Endothelial cell of hepatic sinusoid (primary cell): ENCODE data around the gene SLC28A1.
"Not testable (repeated sequence)": the region's sequence is repeated elsewhere in the genome, so short reads cannot be mapped to it uniquely, and the experiment has no call there.

ENCODE experiments used
- in situ Hi-C: cut with HindIII; loops from 2 replicates; pipeline ENCODE4 v1.10.0; 2017; ENCODE audit warnings: low sequenced_read_pairs

Gene SLC28A1

DNA sequence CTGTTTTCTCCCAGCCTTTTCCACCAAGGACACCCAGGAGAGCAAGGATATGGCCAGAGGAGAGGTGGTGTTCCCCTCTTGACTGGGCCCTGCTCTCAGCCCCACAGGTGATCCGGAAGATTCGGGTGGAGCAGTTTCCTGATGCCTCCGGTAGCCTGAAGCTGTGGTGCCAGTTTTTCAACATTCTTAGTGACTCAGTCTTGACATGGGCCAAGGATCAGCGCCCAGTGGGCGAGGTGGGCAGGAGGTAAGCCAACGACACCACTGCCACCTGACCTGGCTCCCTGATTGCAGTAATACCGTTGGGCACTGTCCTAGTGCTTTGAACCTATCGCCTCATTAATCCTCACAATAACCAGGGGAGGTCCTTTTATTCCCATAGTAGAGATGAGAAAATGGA is 25.3 kb upstream of the SLC28A1 start:
- in situ Hi-C loops: no loop called here

DNA sequence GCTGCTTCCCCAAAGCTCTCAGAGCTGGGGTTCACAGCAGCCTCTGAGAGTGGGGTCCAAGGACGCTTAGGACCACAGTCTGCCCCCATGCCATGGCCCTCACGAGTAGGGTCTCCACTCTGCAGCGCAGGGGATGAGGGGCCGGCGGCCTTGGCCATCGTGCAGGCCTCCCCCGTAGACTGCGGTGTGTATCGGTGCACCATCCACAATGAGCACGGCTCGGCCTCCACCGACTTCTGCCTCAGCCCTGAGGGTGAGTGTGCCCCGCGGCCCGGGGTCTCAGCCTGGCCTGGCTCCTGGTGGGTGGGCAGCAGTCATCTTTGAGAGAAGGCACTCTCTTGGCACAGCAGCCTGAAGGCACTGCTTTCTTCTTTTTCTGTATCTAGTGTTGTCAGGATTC is 24.8 kb upstream of the SLC28A1 start:
- in situ Hi-C loops: no loop called here

DNA sequence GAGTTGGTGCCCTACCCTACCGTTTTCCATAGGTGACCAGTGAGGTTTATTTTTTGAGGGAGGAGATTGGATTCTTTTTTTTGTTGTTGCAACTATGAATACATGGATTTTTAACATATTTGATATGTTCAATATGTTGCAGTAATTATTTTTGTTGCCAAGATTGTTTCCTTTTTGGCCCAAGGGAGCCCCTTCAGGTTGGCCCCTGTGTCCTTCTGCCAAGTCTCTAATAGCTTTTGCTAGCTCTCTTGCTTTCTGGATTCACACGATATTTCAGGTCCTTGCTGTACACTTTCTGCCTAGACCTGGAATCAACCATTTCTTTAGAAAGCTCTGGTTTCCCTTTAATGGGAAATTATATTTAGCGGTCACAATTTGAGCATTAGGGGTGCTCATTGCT is 22.7 kb upstream of the SLC28A1 start:
- in situ Hi-C loops: no loop called here

DNA sequence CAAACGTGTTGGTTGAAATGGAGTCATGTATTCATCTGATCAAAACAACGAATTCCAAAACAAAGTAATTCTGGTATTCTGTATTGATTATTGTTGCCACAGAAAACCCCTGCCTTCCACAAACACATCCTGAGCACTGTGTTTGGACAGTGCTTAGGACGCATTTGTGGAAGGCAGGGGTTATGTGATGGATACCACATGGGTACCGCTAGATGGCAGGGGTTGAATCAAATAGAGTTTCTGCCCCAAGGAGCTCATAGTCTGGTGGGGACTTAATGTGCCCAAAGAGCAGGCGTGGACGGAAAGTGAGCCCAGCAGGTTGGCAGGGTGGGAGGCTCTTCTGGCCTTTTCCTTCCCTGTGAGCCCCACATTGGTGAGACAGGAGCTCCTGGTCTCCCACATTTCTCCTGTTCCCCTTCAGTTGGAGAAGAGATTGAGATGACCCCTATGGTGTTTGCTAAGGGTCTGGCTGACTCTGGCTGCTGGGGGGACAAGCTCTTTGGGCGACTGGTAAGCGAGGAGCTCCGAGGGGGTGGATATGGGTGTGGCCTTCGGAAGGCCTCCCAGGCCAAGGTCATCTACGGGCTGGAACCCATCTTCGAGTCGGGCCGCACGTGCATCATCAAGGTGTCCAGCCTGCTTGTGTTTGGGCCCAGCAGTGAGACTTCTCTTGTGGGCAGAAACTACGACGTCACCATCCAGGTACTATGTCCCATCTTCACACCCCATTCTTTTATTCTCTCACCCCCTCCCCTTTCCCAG is 22.1 kb upstream of the SLC28A1 start:
- in situ Hi-C loops: no loop called here

DNA sequence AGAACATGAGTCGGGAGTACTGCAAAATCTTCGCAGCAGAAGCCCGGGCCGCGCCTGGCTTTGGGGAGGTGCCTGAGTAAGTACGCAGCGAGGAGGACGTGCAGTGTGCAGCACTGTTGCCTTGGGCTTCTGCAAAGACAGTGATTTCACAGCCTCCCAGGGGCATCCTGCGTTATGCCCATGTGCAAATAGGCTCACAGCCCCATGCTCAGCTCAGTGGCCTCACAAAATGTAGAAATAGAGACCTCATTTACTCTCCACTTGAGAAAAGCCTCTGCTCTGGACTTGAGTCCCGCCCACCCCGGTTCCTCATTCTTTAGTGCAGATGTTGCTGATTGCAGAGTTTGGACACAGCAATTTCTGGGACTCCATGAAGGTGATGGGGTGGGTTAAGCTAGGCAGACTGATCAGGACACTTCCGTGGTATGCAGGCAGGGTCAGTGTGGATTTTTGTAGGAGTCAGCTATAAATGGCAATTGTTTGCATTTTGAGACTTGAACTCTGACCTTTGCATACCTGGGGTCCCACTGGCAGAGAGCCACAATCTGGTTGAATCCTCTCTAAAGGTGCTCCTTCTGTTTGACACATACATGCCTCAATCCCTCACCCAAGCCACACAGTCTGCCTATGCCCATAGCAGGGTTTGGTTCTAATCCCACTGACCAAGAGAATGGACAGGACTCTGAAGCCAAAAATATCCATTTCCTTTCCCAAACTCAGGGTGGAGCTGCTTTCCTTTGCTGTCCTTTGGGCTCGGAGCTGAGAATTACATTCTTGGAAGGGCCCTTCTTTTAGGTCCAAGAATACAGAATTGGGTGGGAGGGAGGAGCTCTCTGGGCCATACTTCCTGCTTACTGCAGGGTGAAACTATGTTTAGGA is 20.7 kb upstream of the SLC28A1 start:
- in situ Hi-C loops: no loop called here

DNA sequence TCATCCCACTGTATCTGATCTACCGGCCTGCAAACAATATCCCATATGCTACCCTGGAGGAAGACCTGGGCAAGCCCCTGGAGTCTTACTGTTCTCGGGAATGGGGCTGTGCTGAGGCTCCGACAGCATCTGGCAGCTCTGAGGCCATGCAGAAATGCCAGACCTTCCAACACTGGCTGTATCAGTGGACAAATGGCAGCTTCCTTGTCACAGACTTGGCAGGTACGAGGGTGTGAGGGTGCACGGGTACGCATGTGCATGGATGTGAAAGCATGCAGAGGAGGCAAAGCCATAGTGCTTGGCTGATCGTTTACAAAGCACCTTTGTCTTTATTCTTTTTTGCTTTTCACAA is 20.0 kb upstream of the SLC28A1 start:
- in situ Hi-C loops: no loop called here

DNA sequence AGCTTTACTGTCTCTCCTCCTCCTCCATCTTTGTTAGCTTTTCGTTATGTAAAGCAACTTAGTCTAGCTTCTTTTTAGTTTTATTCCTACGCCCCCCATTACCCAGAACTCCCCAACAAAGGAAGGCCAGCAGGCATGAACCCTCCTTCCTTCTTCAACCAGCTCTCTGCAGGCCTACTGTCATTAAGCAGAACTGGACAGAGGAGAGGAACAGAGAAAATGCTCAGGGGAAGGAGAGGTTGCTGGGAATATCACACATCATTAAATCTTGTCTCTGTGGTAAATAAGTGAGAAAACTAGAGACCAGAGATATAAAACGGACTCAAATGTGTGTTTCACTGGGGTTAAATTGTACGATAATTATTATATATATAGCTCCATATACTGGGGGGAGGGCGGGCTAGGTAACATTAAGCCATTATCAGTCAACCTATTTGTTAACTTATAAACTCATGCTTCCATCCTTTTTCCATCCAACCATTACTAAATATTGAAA is 19.3 kb upstream of the SLC28A1 start:
- in situ Hi-C loops: no loop called here

DNA sequence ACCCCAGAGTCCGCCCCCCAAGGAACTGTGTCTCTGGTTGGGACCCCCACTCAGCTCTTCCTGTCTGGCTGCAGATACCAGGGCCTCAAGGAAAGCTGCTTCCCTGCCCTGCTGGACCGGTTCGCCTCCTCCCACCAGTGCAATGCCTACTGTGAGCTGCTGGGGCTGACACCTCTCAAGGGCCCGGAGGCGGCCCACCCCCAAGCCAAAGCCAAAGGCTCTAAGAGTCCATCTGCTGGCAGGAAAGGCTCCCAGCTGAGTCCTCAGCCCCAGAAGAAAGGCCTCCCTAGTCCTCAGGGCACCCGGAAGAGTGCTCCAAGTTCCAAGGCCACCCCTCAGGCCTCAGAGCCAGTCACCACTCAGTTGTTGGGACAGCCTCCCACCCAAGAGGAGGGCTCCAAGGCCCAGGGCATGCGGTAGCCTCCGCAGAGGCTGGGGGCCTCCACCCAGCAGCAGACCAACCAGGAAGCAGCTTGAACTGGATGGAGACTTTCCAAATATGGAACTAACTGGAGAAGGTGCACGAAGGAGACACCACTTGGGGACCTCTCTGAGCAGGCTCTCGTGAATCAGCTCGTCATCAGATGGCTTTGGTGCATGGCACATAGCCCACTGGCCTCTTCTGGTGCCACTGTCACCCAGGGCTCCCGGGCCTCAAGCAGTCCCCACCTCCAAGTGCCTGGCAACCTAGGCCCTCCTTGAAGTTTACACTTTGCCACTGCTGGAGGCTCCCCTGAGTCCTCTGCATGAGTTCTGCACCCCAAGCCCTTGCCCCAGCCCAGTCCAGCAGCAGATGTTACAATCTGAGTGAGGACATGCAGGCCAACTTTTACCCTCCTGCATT is 16.2 kb upstream of the SLC28A1 start:
- in situ Hi-C loops: no loop called here

DNA sequence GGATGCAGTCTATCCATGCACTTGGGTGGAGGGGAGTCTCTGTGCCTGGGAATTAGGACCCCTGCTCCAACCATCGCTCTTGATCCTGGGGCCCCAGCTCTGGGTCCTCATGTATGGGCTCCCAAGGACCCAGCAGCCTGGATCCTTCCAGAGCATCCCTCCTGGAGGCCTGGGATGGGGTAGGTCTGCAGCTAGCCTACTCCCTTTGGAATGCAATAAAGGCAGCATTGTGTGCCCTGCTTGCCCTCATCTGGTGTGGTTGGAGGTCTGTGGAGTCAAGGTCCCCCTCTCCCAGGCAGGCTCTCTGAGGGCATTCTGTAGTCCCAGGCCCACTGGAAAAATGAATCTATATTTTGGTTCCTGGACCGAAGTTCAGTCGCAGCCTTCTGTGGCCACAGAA is 15.0 kb upstream of the SLC28A1 start:
- in situ Hi-C loops: no loop called here

DNA sequence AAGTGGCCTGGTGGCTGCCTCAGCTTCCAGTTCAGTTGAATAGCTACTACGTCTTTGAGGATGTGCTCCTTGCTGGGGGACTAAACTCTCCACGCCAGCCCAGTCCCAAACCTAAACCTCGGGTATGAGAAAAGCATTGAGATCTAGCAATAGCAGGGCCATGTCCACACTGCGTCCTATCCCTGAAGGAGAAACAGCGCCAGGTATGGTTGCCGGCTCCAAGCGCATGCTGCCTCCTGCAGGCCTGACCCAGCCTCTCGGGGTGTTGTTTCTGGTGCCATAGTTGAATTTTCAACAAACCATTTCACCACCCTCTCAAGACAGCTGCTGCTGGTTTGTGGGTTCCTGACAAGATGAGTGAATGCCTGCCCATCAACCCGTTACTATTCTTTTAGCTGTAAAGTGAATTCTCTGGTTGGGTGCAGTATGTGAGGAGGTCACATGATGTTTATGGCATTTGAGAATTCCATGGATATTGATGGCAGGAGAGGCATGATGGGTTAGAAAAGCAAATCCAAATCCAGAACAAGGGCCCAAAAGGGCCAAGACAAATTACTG is 13.0 kb upstream of the SLC28A1 start:
- in situ Hi-C loops: no loop called here

DNA sequence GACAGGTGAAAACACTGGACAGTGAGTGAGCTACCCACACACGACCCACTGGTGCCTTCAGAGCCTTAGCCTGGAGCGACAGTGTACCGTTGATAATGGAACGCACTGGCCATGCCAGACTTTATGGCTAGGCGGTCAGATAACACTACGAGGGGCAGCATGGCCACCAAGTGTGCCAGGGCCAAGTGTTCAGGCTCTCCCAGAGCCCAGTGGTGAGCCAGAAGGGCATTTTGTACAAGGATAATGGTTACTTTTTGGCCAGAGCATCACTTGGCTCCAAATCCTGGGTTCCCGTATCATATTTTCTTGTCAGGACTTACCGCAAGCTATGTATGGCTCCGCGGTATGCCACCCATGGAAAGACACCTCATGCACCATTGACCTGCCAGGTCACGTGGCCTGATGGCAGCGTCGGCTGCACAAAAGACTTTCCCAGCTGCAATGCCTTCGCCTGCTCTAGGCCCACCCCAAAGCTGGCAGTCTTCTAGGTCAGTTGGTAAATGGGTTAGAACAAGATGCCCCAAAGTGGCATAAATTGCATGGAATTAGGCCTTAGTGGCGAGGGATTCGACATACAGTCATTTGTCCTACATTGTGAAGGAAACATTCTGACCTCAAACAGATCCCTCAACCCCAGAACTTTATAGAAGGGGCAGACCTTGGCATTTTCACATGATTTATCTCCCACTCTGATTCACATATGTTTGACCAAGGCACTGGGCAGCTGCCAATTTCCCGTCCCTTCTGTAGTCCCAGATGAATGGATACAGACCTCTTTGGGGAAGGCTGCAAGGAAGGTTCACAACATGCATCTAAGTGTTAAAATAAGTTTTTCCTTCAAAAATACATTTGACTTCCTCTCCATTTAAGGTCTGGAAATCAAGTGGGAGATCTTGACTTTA is 12.2 kb upstream of the SLC28A1 start:
- in situ Hi-C loops: no loop called here

DNA sequence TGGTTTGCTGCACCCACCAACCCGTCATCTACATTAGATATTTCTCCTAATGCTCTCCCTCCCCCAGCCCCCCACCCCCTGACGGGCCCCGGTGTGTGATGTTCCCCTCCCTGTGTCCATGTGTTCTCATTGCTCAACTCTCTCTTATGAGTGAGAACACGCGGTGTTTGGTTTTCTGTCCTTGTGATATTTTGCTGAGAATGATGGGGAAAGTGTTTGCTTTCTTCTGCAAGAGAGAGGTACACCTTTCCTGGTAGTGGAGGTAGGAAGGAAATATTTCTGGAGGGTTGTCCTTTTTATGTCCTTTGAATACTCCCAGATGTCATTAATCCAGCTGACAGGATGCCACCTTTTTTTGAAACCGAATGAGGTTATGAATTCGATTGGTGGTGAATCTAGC is 10.5 kb upstream of the SLC28A1 start:
- in situ Hi-C loops: no loop called here

DNA sequence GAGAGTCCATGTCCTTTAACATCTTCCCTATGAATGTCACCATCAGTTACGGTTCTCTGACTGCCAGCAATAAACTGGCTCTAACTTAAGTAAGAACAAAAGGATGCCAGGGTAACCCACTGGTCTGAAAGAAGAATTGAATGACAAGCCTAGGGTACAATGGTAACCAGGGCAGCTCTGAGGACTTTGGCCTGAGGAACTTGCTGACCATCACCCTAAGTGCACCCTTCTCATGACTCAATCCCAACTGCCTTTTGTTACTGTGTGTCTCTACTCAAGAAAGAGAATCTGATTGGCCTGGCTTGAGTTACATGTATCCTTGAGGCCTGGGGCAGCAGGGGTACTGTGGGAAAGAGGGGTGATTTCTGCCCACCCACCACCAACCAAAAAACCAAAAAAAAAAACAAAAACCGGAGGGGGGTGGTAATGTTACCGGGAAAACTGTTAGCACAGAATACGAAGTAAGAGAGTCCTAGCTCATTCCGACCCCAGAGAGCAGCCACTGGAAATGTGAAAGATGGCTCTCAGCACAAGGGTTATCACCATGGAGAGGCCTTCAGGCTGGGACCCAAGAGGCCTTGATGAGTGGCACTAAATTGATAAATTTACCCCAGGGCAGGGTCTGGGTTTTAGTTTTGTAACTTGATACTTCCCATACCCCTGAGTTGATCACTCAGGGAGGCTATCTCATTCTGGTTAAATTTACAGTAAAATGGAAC is 9.3 kb upstream of the SLC28A1 start:
- in situ Hi-C loops: no loop called here

DNA sequence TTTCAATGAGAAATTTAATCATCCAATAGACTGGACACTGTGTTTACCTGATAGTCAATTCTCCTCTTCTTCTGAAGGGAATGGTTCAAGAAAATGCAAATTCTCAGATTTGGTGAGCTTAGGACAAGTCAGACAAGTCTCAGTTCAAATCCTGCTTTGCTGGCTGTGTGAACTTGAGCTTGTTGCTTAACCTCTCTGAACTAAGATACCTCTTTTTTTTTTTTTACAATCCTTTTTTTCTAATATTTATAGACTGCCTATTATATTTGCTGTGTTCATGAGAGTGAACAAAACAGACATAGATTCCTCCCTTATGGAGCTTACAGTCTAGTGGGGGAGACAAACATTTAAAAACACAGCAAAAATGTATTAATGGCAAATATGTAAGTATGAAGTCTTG is 8.2 kb upstream of the SLC28A1 start:
- in situ Hi-C loops: no loop called here

DNA sequence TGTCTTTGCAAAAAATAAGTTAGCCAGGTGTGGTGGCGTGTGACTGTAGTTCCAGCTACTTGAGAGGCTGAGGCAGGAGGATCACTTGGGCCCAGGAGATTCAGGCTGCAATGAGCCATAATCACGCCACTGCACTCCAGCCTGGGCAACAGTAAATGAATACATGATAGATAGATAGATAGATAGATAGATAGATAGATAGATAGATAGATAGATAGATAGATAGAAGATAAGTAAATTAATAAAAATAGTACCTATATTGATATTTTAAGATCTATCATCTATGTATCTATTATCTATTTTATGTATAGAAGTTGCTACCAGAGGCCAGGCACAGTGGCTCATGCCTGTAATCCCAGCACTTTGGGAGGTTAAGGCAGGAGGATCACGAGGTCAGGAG is 6.8 kb upstream of the SLC28A1 start:
- in situ Hi-C loops: not testable (repeated sequence)

DNA sequence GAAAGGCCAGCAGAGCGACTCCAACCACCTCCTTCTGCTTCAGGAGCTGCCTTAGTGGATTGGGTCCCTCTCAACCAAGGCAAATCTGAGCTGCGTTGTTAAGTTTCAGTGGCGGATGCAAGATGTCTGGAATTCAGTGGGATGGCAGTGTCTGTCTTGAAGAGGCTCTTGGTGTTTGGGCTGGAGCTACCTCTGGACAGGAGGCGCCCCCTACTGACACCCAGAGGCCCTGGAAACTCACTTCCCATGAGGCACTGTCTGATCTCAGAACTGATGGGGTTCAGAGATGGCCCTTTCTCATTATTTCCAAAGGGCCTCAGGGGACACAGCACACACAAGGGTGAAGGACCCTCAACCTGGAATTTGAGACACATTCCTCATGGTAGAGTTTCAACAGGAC is 6.0 kb upstream of the SLC28A1 start:
- in situ Hi-C loops: no loop called here

DNA sequence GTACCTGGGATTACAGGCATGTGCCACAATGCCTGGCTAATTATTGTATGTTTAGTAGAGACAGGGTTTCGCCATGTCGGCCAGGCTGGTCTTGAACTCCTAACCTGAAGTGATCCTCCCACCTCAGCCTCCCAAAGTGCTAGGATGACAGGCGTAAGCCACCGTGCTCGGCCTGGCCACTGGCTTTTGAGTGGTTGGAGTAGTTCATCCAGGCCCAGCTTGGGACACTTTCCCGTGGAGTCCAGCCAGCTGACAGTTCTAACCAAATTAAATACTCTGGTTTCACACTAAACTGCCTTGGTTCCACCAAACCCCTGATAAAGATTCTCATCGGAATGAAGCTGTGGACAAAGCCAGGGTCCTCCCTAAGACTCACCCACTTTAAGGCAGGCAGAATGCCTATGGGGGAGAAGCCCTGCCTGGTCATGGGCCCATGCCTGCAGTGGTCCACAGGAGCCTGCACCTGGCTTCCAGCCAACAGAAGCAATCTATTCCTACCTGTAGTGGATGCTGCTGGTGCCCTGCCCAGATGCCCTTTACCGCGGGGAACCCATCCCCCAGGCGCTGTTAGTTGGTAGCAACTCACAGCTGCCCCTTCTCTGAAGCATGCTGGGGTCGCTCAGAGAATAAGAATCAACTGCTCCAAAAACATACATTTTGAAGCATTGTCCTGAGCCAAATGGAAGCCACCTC is 5.2 kb upstream of the SLC28A1 start:
- in situ Hi-C loops: no loop called here

DNA sequence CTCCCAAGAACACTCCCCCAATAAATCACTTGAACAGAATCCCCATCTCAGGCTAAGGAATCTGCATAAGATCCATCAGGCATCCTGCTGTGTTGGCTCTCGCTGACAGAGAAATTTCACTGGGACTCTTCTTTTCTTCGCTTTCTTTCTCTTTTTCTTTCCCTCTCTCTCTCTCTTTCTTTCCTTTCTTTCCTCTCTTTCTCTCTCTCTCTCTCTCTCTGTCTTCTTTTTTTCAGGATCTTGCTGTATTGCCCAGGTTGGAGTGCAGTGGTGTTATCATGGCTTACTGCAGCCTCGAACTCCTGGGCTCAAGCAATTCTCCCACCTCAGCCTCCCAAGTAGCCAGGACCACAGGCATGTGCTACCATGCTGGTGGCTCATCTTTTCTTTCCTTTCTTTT is 4.5 kb upstream of the SLC28A1 start:
- in situ Hi-C loops: no loop called here
